Brain pericyte (primary cell): ENCODE results near the gene WIF1.

Experiments
- DNase-seq: peaks from one replicate; pipeline ENCODE4 v3.0.0-alpha.2; 2012; ENCODE audit warnings: low read depth, low spot score

WIF1 gene

DNA sequence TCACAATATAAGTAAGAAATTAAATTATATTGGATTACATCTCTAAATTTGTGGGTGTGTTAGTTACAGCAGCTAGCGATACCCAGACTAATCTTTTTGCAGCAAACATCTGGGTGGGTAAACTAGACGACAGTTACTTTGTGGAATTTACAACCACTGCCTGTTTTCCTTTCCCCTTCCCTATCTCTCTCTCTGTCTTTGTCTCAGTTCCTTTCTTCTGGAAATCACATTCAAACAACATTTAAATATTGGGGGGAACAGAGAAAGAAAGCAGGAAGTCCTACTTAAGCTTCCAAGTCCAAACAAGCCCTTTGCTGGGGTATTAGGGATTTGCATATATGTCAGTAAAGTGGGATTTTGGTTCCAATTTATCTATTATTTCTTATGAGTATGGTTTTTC is 97.6 kb downstream of the WIF1 start:
- DNase-seq = no peak

- no peak for DNase-seq
Observed at GRCh38 chr12:65022960-65023359, 98.1 kb downstream of the WIF1 start.

DNA sequence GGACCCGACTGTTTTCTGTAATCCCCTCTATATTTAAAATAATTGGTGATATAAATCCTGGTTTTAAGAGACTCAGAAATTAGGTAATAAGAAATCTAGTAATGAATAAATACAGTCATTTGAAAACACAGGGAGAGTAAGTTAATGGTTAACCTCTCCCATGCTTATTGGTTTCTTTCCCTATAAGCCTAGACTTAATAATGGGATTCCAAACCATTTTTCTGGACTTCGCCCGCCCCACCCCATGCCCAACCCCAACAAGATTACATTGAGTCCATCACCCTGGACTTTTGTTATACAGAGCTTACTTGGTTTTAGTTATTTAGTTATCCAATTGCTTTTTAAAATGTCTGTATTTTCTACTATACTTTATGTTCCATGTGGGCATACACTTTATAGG is 98.7 kb downstream of the WIF1 start:
- DNase-seq = no peak

DNA sequence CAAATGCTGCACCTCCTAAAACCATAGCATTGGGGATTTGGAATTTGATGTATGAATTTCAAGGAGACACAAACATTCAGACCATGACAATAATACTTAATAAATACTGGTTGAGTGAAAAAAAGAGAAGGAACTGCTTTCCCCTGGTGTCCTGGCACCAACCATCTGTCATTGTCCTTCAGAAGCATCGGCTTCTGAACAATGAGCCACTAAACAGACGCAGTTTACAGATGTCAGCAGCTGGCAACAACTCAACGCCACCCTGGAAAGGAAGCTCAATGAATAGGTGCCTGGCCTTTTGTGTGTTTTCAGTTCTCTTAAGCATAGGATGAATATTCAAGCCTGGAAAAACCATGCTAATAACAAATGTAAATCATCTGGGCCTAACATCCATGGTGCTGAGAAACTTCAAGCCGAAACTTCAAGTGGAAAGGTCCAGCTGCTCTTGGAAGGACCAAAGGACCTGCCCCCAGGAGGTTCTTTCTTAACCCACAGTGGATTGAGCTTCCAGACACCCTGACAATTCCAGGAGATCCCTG is 101.3 kb downstream of the WIF1 start:
- DNase-seq = no peak

DNA sequence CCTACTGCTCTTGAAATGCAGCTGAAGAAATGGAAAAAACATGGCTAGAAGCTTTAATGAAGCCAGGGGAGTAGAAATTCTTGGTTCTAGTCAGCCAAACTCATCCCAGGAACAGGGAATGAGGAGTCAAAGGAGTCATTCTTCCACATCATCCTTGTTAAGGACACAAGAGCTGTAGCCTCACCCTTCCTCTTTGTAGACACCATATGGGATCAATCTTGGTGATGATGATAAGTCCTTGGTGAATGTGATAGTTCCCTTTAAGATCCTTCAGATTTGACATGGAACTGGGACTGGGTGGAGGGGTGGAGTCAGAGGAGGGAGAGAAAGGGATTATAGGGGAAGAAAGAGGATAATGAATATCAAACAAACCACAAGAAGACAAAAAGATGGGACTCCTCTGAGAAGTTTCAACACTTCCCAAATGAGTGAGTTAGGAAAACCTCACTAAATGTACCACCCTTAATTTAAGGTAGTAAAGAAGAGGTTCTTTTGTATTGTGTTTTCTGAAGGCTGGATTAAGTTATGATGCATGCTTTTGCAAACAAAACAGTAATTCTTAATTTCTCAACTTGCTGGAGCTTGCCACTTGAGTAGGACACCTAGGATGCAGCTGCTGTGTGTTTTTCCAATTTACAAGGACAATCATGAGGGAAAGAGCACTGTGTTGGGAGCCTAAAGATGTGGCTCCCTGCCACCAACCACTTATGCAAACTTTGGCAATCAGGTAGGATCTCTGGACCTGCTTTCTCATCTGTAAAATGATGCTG is 104.0 kb downstream of the WIF1 start:
- no peak for DNase-seq

DNA sequence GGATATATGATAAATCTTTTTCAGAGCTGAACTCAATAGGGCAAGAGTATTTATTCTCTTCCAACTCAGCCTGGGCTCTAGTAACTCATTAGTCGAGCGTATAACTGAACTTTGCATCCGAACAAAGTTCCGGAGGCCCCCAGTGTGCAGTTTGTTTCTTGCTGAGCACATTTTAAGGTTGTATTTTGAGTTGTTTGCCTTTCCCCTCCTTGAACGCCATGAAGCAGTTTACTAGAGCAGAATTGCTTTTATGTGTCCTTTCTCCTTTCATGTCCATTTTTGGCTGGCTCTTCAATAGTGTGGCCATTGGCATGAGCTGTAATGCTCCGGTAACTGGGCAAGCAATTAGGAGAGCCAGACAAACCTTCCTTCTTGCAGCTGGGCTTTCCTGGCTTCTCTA is 105.3 kb downstream of the WIF1 start:
- no peak for DNase-seq

- DNase-seq = no peak
Observed at GRCh38 chr12:65014504-65015271, 106.4 kb downstream of the WIF1 start.

DNA sequence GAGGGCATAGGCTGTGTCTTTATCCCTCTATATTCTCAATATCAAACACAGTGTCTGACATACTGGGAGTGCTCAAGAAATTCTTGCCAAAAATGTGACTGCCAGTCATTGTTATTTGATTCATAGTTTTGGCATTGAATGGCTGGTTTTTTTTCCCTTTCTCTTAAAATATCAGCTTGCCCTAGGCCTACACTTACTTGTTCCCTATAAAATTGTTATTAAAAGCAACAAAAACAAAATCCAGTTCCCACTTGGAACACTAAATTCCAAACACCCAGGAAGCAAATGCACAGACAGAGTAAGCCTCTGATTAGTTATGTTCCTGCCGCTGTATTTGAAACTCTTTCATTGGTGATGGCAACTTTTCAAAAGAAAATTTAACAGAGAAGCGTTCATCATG is 110.7 kb downstream of the WIF1 start:
- no peak for DNase-seq

DNA sequence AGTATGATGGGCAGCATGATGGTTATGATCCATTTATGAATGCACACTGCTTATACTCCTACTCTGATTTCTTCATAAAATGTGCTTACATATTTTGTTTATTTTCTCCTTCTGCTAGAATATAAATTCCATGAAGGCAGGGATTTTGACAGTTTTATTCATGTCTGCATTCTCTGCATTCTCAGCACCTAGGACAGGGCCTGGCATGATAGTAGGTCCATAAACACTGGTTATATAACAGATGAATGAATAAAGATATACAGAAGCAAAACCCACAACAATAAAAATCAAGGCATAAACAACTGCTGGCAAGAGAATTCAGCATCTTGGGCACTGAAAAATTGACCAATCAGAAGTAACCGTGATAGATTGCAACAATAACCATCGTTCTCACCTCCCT is 115.4 kb downstream of the WIF1 start:
- no peak for DNase-seq

GRCh38 chr12:65004270-65004669 is 116.8 kb downstream of the WIF1 start:
- DNase-seq = no peak
